HCT116 (cell line): ENCODE data around the gene KLHDC4. TPM values are rescaled to one million over a fixed set of nuclear protein-coding genes. Genes with fewer than 3 reads are reported as not detected.
A peak's percentile ranks its signal among the peaks of the same experiment; 100 is the strongest.

ENCODE experiments used
- ATAC-seq: fragments of 200-7000 bp; cut with Tn5 transposase; 2 replicates; pipeline ENCODE4 v1.9.1; 2020; ENCODE audit warnings: mild to moderate bottlenecking, moderate library complexity
- BruUV-seq: library from RNA; stranded (reverse); fragments of 400-500 nt; replicated peaks from 2 replicates; lab custom pipeline; 2021; lab: Mats Ljungman, UMichigan
- CTCF ChIA-PET: fragments of 300-600 bp; sonication (Branson Sonifier 250); formaldehyde crosslinking; loops from one replicate; lab custom pipeline; 2021; ENCODE audit warnings: antibody characterized with exemption; lab: Charles Lee
- POLR2A ChIA-PET: fragments of 300-600, 350-600 bp; sonication (Branson Sonifier 250); formaldehyde crosslinking; loops from one replicate; lab custom pipeline; 2021; ENCODE audit warnings: antibody characterized with exemption; lab: Charles Lee
- RAD21 ChIA-PET, 2 experiments: fragments of 300-600 bp; sonication (Branson Sonifier 250); formaldehyde crosslinking; loops; one replicate each; lab custom pipeline; 2023; ENCODE audit warnings: low total read pairs in 2 of 2; ENCODE audit not compliant: uncharacterized antibody in 2 of 2, unreplicated experiment in 2 of 2, low non-redundant PET in 1 of 2; lab: Charles Lee
- DNase-seq: peaks from one replicate; pipeline ENCODE4 v3.0.0-alpha.2; 2010; ENCODE audit warnings: low read depth, low spot score
- H2AFZ ChIP-seq: fragments of 200-600 bp; shearing (Covaris generic), sonication (generic); 2 replicates; pipeline ENCODE4 v1.6.1; 2017; ENCODE audit warnings: low read depth, mixed run types, mixed read lengths, antibody characterized with exemption, low read length; ENCODE audit not compliant: poor library complexity, severe bottlenecking
- H3K27ac ChIP-seq: 2 replicates; pipeline ENCODE4 v1.5.1; 2012; ENCODE audit warnings: low read depth, low read length
- H3K27me3 ChIP-seq: fragments of 200-600 bp; sonication (generic); 2 replicates; pipeline ENCODE4 v1.6.1; 2016; ENCODE audit warnings: mixed run types, low read length, mixed read lengths; ENCODE audit not compliant: insufficient read depth
- H3K36me3 ChIP-seq, 2 experiments: fragments of 200-500 bp in 1 of 2; fragments of 200-600 bp in 1 of 2; sonication (Bioruptor generic) in 1 of 2; sonication (generic) in 1 of 2; 2 replicates each; pipeline versions ENCODE4 v1.5.1 to v1.6.1; 2014 to 2016; ENCODE audit warnings: low read length in 2 of 2, inconsistent platforms in 1 of 2, mixed read lengths in 1 of 2, mixed run types in 1 of 2; ENCODE audit not compliant: insufficient read depth in 2 of 2, control insufficient read depth in 1 of 2
- H3K4me1 ChIP-seq, 2 experiments: fragments of 200-600 bp in 1 of 2; sonication (generic) in 1 of 2; 2 replicates each; pipeline versions ENCODE4 v1.5.1 to v1.6.1; 2012 to 2017; ENCODE audit warnings: low read length in 2 of 2, inconsistent platforms in 1 of 2, mild to moderate bottlenecking in 1 of 2, mixed read lengths in 1 of 2, mixed run types in 1 of 2, moderate library complexity in 1 of 2; ENCODE audit not compliant: insufficient read depth in 2 of 2, control insufficient read depth in 1 of 2
- H3K4me2 ChIP-seq: fragments of 200-600 bp; sonication (generic); 2 replicates; pipeline ENCODE4 v1.6.1; 2017; ENCODE audit warnings: mixed run types, low read length, mixed read lengths
- H3K4me3 ChIP-seq, 2 experiments: fragments of 200-600 bp in 1 of 2; sonication (generic) in 1 of 2; replicated peaks in 1 of 2; 2 replicates each; pipeline ENCODE4 v1.5.1; 2011 to 2016; ENCODE audit warnings: low read length in 2 of 2, control low read depth in 1 of 2, low read depth in 1 of 2, mild to moderate bottlenecking in 1 of 2, mixed read lengths in 1 of 2, mixed run types in 1 of 2
- H3K79me2 ChIP-seq: fragments of 200-600 bp; sonication (generic); 2 replicates; pipeline ENCODE4 v1.6.1; 2017; ENCODE audit warnings: mild to moderate bottlenecking, mixed run types, low read length, moderate library complexity, mixed read lengths; ENCODE audit not compliant: insufficient read depth
- H3K9ac ChIP-seq: fragments of 200-600 bp; sonication (generic); 2 replicates; pipeline ENCODE4 v1.6.1; 2016; ENCODE audit warnings: low read length, mixed read lengths
- H3K9me2 ChIP-seq: fragments of 200-600 bp; sonication (generic), shearing (Covaris generic); 2 replicates; pipeline ENCODE4 v1.6.1; 2017; ENCODE audit warnings: mixed run types, mild to moderate bottlenecking, moderate library complexity; ENCODE audit not compliant: insufficient read depth
- H3K9me3 ChIP-seq, 2 experiments: fragments of 200-500 bp in 1 of 2; fragments of 200-600 bp in 1 of 2; sonication (Bioruptor generic) in 1 of 2; sonication (generic) in 1 of 2; 2 replicates each; pipeline ENCODE4 v1.6.1; 2014 to 2017; ENCODE audit warnings: low read length in 2 of 2, mixed read lengths in 2 of 2, inconsistent platforms in 1 of 2, low read depth in 1 of 2, mild to moderate bottlenecking in 1 of 2, mixed run types in 1 of 2, moderate library complexity in 1 of 2; ENCODE audit not compliant: control insufficient read depth in 1 of 2, insufficient read depth in 1 of 2
- H4K20me1 ChIP-seq: fragments of 200-600 bp; sonication (generic), shearing (Covaris generic); 2 replicates; pipeline ENCODE4 v1.6.1; 2017; ENCODE audit warnings: mixed run types, mild to moderate bottlenecking, moderate library complexity; ENCODE audit not compliant: insufficient read depth
- EZH2phosphoT487 ChIP-seq: fragments of 200-600 bp; IDR thresholded peaks from 2 replicates; pipeline ENCODE4 v1.6.1; 2018; ENCODE audit warnings: antibody characterized with exemption, borderline replicate concordance
- RAD21 ChIP-seq: IDR thresholded peaks from 2 replicates; pipeline ENCODE4 v1.6.1; 2012; ENCODE audit warnings: low read depth, mild to moderate bottlenecking
- SP1 ChIP-seq: IDR thresholded peaks from 2 replicates; pipeline ENCODE4 v1.6.1; 2012; ENCODE audit warnings: low read depth
- SRF ChIP-seq: IDR thresholded peaks from 2 replicates; pipeline ENCODE4 v1.6.1; 2012; ENCODE audit warnings: low read depth
- ZFX ChIP-seq: fragments of 450-650 bp; IDR thresholded peaks from 2 replicates; pipeline ENCODE4 v1.6.1; 2017
- ZNF274 ChIP-seq: fragments of 200-500 bp; sonication (Bioruptor generic); IDR thresholded peaks from 2 replicates; pipeline ENCODE4 v1.6.1; 2014; ENCODE audit warnings: mild to moderate bottlenecking, low read depth, low read length, inconsistent platforms
- intact Hi-C: fragments of 100-400 bp; cut with micrococcal nuclease; formaldehyde crosslinking; loops from 2 replicates; pipeline ENCODE4 v1.10.0; 2022
- total RNA-seq: library from RNA; stranded (reverse); gene quantifications from one replicate; pipeline ENCODE4 v1.2.1, GENCODE V29; 2021; ENCODE audit not compliant: unreplicated experiment
- TF ChIP-seq, protein P1 (sequence below): IDR thresholded peaks from 2 replicates; pipeline ENCODE4 v1.6.1; 2011; ENCODE audit warnings: mild to moderate bottlenecking, low read length, moderate library complexity; ENCODE audit not compliant: insufficient replicate concordance; ENCODE audit errors: extremely low read depth
- TF ChIP-seq, protein P2 (sequence below): IDR thresholded peaks from 2 replicates; pipeline ENCODE4 v1.6.1; 2012
- TF ChIP-seq, protein P3 (sequence below): IDR thresholded peaks from 2 replicates; pipeline ENCODE4 v1.6.1; 2012; ENCODE audit warnings: low read depth
- TF ChIP-seq, protein P4 (sequence below): IDR thresholded peaks from 2 replicates; pipeline ENCODE4 v1.6.1; 2012

The KLHDC4 gene
- total RNA-seq, 1 experiment from 2014 or later, result 107 TPM

DNA sequence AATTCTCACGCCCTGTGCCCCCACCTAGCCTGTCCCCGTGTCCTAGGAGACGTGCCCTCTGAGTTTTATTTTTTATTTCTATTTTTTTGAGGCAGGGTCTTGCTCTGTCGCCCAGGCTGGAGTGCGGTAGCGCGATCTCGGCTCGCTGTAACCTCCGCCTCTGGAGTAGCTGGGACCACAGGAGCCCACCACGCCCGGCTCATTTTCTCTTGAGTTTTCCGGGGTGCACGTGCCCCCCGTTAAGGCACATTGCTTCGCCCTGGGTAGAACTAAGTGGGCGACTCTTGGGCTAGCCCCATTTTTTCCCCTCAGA, 655 bp upstream of the KLHDC4 start:
- Histone ChIP-seq H4K20me1 (peaks cover 5% of the 10 kb centered on the region; the same call in 1 of the 2 replicates), H2AFZ (no peak overlapping the region)
- RAD21 ChIA-PET, result no interaction called here
- DNase-seq, result no peak
- no peak for TF ChIP-seq ZFX
- no peak for TF ChIP-seq SP1
- TF ChIP-seq, protein P1, sequence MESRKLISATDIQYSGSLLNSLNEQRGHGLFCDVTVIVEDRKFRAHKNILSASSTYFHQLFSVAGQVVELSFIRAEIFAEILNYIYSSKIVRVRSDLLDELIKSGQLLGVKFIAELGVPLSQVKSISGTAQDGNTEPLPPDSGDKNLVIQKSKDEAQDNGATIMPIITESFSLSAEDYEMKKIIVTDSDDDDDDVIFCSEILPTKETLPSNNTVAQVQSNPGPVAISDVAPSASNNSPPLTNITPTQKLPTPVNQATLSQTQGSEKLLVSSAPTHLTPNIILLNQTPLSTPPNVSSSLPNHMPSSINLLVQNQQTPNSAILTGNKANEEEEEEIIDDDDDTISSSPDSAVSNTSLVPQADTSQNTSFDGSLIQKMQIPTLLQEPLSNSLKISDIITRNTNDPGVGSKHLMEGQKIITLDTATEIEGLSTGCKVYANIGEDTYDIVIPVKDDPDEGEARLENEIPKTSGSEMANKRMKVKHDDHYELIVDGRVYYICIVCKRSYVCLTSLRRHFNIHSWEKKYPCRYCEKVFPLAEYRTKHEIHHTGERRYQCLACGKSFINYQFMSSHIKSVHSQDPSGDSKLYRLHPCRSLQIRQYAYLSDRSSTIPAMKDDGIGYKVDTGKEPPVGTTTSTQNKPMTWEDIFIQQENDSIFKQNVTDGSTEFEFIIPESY, result no peak
- TF ChIP-seq, protein P2, sequence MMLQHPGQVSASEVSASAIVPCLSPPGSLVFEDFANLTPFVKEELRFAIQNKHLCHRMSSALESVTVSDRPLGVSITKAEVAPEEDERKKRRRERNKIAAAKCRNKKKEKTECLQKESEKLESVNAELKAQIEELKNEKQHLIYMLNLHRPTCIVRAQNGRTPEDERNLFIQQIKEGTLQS, result no peak
- TF ChIP-seq ZNF274, result no peak
- TF ChIP-seq RAD21, result no peak
- TF ChIP-seq SRF, result no peak
- TF ChIP-seq, protein P3, sequence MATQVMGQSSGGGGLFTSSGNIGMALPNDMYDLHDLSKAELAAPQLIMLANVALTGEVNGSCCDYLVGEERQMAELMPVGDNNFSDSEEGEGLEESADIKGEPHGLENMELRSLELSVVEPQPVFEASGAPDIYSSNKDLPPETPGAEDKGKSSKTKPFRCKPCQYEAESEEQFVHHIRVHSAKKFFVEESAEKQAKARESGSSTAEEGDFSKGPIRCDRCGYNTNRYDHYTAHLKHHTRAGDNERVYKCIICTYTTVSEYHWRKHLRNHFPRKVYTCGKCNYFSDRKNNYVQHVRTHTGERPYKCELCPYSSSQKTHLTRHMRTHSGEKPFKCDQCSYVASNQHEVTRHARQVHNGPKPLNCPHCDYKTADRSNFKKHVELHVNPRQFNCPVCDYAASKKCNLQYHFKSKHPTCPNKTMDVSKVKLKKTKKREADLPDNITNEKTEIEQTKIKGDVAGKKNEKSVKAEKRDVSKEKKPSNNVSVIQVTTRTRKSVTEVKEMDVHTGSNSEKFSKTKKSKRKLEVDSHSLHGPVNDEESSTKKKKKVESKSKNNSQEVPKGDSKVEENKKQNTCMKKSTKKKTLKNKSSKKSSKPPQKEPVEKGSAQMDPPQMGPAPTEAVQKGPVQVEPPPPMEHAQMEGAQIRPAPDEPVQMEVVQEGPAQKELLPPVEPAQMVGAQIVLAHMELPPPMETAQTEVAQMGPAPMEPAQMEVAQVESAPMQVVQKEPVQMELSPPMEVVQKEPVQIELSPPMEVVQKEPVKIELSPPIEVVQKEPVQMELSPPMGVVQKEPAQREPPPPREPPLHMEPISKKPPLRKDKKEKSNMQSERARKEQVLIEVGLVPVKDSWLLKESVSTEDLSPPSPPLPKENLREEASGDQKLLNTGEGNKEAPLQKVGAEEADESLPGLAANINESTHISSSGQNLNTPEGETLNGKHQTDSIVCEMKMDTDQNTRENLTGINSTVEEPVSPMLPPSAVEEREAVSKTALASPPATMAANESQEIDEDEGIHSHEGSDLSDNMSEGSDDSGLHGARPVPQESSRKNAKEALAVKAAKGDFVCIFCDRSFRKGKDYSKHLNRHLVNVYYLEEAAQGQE, result no peak
- TF ChIP-seq EZH2phosphoT487, result no peak
- TF ChIP-seq, protein P4, sequence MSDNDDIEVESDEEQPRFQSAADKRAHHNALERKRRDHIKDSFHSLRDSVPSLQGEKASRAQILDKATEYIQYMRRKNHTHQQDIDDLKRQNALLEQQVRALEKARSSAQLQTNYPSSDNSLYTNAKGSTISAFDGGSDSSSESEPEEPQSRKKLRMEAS, result no peak
- TF ChIP-seq, all 23 proteins: peak for 0
- ChIA-PET CTCF (interaction anchor here (0.6 to 2.0 kb wide), 3 partner anchors 11 to 105 kb away, joined by 3 to 13 read pairs (median 11); no protein-coding TSS in a partner anchor), POLR2A (interaction anchor here (0.6 to 2.2 kb wide), 5 partner anchors 10 to 254 kb away, joined by 4 to 20 read pairs (median 5); partner anchors contain the start of gene SLC7A5)
- Histone ChIP-seq H3K4me1 (peaks cover 13 to 29% of the 10 kb centered on the region in 2 experiments), H3K9me2 (no peaks in the 10 kb centered on the region), H3K9ac (peak overlapping the region; percentile 86), H3K4me3 (peak overlapping the region; percentile 80 to 100), H3K27ac (peak overlapping the region; percentile 68), H3K36me3 (peaks cover 11 to 27% of the 10 kb centered on the region in 2 experiments), H3K9me3 (no peaks in the 10 kb centered on the region), H3K27me3 (no peaks in the 10 kb centered on the region), H3K79me2 (peaks cover 45% of the 10 kb centered on the region), H3K4me2 (peak overlapping the region; percentile 91)
- no peak for ATAC-seq
- no TSS peak for BruUV-seq
- intact Hi-C loops, result no loop called here
